Naive thymus-derived CD4-positive, alpha-beta T cell (primary cell): ENCODE measurements around the gene WDR33. TPM values are rescaled to one million over a fixed set of nuclear protein-coding genes. Genes with fewer than 3 reads are reported as not detected.

Source experiments
- ATAC-seq: fragments of 150-1000 bp; cut with Tn5 transposase; 2 replicates; pipeline ENCODE4 v1.10.0; 2021; ENCODE audit warnings: mild to moderate bottlenecking, moderate library complexity
- CTCF ChIA-PET: fragments of 350-600 bp; sonication (Branson Sonifier 250); formaldehyde crosslinking; loops from one replicate; lab custom pipeline; 2021; ENCODE audit warnings: antibody characterized with exemption; lab: Charles Lee
- POLR2A ChIA-PET: fragments of 350-600 bp; sonication (Branson Sonifier 250); formaldehyde crosslinking; loops from one replicate; lab custom pipeline; 2021; ENCODE audit warnings: antibody characterized with exemption, inconsistent platforms; lab: Charles Lee
- DNase-seq, 9 donors: peaks; one replicate each; pipeline versions ENCODE4 v3.0.0 to v3.0.0-alpha.2; 2020 to 2022; ENCODE audit warnings: mixed read lengths in 1 of 9
- H3K27ac ChIP-seq: one replicate; pipeline ENCODE4 v1.7.0; 2013; ENCODE audit warnings: mild to moderate bottlenecking, low read depth, low read length, moderate library complexity
- H3K27me3 ChIP-seq, 2 donors: one replicate each; pipeline ENCODE4 v1.7.0; 2013; ENCODE audit warnings: low read length in 2 of 2, mild to moderate bottlenecking in 2 of 2, moderate library complexity in 2 of 2; ENCODE audit not compliant: control insufficient read depth in 2 of 2, insufficient read depth in 2 of 2
- H3K36me3 ChIP-seq, 3 experiments: 1 replicate in 2 of 3; 2 replicates in 1 of 3; pipeline ENCODE4 v1.7.0; 2013; ENCODE audit warnings: low read length in 3 of 3, mild to moderate bottlenecking in 3 of 3, moderate library complexity in 1 of 3; ENCODE audit not compliant: insufficient read depth in 3 of 3, control insufficient read depth in 2 of 3
- H3K4me1 ChIP-seq, 2 donors: one replicate each; pipeline ENCODE4 v1.7.0; 2013; ENCODE audit warnings: low read length in 2 of 2, mild to moderate bottlenecking in 2 of 2, moderate library complexity in 1 of 2; ENCODE audit not compliant: control insufficient read depth in 2 of 2, insufficient read depth in 2 of 2
- H3K4me3 ChIP-seq: 2 replicates; pipeline ENCODE4 v1.7.0; 2013; ENCODE audit warnings: mild to moderate bottlenecking, low read length
- H3K9me3 ChIP-seq, 3 experiments: 1 replicate in 2 of 3; 2 replicates in 1 of 3; pipeline ENCODE4 v1.7.0; 2013; ENCODE audit warnings: low read length in 3 of 3; ENCODE audit not compliant: control insufficient read depth in 2 of 3
- H3K27ac Mint-ChIP-seq, 9 donors: one replicate each; pipeline ENCODE4 v1.8.0; 2020 to 2022; ENCODE audit warnings: mixed read lengths in 9 of 9, mild to moderate bottlenecking in 8 of 9, moderate library complexity in 5 of 9, inconsistent platforms in 2 of 9
- H3K27me3 Mint-ChIP-seq, 5 donors: one replicate each; pipeline ENCODE4 v1.8.0; 2021 to 2022; ENCODE audit warnings: mixed read lengths in 5 of 5, mild to moderate bottlenecking in 1 of 5
- H3K36me3 Mint-ChIP-seq, 5 donors: one replicate each; pipeline ENCODE4 v1.8.0; 2020 to 2022; ENCODE audit warnings: mixed read lengths in 5 of 5, mild to moderate bottlenecking in 3 of 5, inconsistent platforms in 1 of 5
- H3K4me1 Mint-ChIP-seq, 7 donors: one replicate each; pipeline ENCODE4 v1.8.0; 2020 to 2022; ENCODE audit warnings: mixed read lengths in 7 of 7, mild to moderate bottlenecking in 3 of 7, inconsistent platforms in 1 of 7
- H3K4me3 Mint-ChIP-seq, 10 donors: one replicate each; pipeline ENCODE4 v1.8.0; 2020 to 2022; ENCODE audit warnings: mild to moderate bottlenecking in 10 of 10, mixed read lengths in 10 of 10, moderate library complexity in 6 of 10, inconsistent platforms in 2 of 10
- H3K9me3 Mint-ChIP-seq, 11 donors: one replicate each; pipeline ENCODE4 v1.8.0; 2020 to 2022; ENCODE audit warnings: mixed read lengths in 11 of 11, mild to moderate bottlenecking in 4 of 11, inconsistent platforms in 1 of 11, moderate library complexity in 1 of 11
- intact Hi-C, 2 donors: fragments of 100-400 bp; cut with micrococcal nuclease; formaldehyde crosslinking; loops; one replicate each; pipeline ENCODE4 v1.15.1; 2023
- polyA plus RNA-seq, 2 donors: library from polyadenylated mRNA; unstranded; fragments of 300-500 nt; fragmentation: Illumina TruSeq; gene quantifications; one replicate each; pipeline ENCODE4 v1.2.3, GENCODE V29; 2021
- total RNA-seq, 6 experiments: library from RNA in 5 of 6; stranded (reverse) in 5 of 6; gene quantifications; 1 replicate in 5 of 6; 2 replicates in 1 of 6; pipeline ENCODE4 v1.2.3 and lab custom pipeline; 2021 to 2026

The WDR33 gene
- total and polyA plus RNA-seq, 7 experiments from 2014 or later = 36.7 to 98.7 (median 67.1) TPM

DNA sequence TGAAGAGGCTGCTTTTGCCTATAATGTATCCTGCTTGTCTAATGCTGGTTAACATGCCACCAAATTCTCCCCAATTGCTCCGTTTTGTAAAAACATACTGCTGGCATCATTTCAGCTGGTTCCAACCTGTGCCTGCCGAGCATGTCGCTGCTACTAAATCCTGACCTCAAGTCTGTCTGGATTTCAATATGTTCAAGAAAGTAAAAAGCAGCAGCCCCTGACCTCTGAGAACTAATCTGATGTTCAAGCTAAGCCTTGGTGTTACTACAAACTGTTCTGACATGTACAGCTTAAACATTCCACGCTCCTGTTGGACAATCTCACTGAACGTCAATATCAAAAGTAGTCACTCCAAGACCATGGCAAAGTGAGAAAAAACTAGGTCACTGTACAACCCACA lies 63.4 kb downstream of the WDR33 start:
- Histone ChIP-seq H3K36me3 (peaks cover 0 to 16% (median 3%) of the 10 kb centered on the region in 3 experiments), H3K9me3 (no peaks in the 10 kb centered on the region), H3K4me1 (no peaks in the 10 kb centered on the region), H3K4me3 (no peak overlapping the region), H3K27me3 (no peaks in the 10 kb centered on the region), H3K27ac (no peak overlapping the region)
- peaks cover 0 to 38% (median 15%) of the 10 kb centered on the region in 5 donors for H3K36me3 Mint-ChIP-seq
- peaks cover 0 to 11% (median 3%) of the 10 kb centered on the region in 7 donors for H3K4me1 Mint-ChIP-seq
- H3K9me3 Mint-ChIP-seq = no peaks in the 10 kb centered on the region
- intact Hi-C loops = no loop called here
- ChIA-PET CTCF (no interaction called here), POLR2A (no interaction called here)
- no peak for ATAC-seq
- H3K27me3 Mint-ChIP-seq = no peaks in the 10 kb centered on the region
- DNase-seq = no peak
- no peak overlapping the region for H3K4me3 Mint-ChIP-seq
- H3K27ac Mint-ChIP-seq = peak overlapping the region in 3 of 9 donors; percentile 17 to 73 (median 41)

DNA sequence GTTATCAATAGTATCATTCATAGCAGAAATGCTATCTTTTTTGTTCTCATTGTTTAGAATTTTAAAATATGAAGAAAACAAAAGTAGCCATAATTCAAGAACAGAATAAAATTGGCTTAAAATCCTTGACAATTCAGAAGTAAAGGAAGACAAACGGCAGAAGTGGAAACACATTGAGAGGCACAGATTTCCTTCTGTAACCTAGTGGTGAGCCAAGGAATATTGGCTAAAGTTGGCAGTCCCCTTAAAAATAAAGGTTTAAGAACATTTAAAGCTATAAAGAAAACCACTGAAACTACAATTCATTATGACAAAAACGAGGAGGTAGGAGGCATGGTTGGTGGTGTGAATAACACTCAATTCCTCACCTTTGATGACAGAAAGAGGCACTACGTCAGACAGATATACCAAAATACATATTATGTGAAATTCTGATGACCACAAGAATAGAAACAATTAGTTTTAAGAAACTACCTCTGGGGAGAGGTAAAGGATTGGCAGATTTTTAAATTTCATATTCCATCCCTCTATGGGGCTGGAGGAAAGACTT lies 67.4 kb downstream of the WDR33 start:
- ATAC-seq (no peak), DNase-seq (no peak)
- no peaks in the 10 kb centered on the region for H3K9me3 ChIP-seq
- POLR2A ChIA-PET = no interaction called here
- H3K4me1 Mint-ChIP-seq = peaks cover 7 to 30% (median 10%) of the 10 kb centered on the region in 7 donors
- no peaks in the 10 kb centered on the region for H3K27me3 Mint-ChIP-seq
- H3K27ac ChIP-seq = no peak overlapping the region
- intact Hi-C loops = no loop called here
- H3K9me3 Mint-ChIP-seq = peaks cover 0 to 1% (median 0%) of the 10 kb centered on the region in 11 donors
- H3K27ac Mint-ChIP-seq = peak overlapping the region in 2 of 9 donors; percentile 60 to 72
- no peaks in the 10 kb centered on the region for H3K4me1 ChIP-seq
- CTCF ChIA-PET = no interaction called here
- H3K36me3 ChIP-seq = peaks cover 0 to 7% (median 3%) of the 10 kb centered on the region in 3 experiments
- no peak overlapping the region for H3K4me3 Mint-ChIP-seq
- peaks cover 3 to 50% (median 26%) of the 10 kb centered on the region in 5 donors for H3K36me3 Mint-ChIP-seq
- H3K4me3 ChIP-seq = no peak overlapping the region
- no peaks in the 10 kb centered on the region for H3K27me3 ChIP-seq

DNA sequence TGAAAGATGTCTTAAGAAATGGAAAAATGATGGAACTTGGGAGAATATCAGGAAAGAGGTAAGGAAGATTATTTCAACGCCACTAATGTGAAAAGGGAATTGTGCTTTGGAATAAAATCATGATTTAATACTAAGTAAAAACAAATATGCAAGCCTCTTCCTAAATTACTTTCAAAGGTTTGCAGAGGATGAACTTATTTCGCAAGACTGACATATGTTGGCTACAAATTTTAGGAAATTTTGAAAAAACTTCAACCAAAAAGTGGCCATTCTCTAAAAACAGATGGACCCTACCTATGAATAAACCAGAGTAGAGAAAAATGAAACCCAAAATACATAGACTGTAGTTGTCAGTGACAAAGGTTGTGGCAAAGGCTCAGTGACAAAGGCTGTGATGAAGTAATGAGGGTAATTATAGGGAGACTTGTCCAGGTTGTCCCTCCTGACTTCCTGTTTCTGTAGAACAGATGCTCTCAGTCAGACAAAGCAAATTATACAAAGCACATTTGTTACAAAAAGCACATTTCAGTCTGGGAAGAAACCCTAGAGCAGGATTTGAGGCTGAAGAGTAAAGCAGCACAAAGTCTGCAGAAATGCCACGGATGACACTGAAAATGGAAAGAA lies 70.2 kb downstream of the WDR33 start:
- Histone ChIP-seq H3K4me1 (no peaks in the 10 kb centered on the region), H3K4me3 (no peak overlapping the region), H3K9me3 (no peaks in the 10 kb centered on the region), H3K27me3 (no peaks in the 10 kb centered on the region), H3K36me3 (peaks cover 0 to 7% (median 0%) of the 10 kb centered on the region in 3 experiments), H3K27ac (no peak overlapping the region)
- no peak overlapping the region for H3K4me3 Mint-ChIP-seq
- POLR2A ChIA-PET = no interaction called here
- CTCF ChIA-PET = no interaction called here
- DNase-seq (no peak), ATAC-seq (no peak)
- peaks cover 0 to 1% (median 0%) of the 10 kb centered on the region in 11 donors for H3K9me3 Mint-ChIP-seq
- peaks cover 3 to 57% (median 28%) of the 10 kb centered on the region in 5 donors for H3K36me3 Mint-ChIP-seq
- peak overlapping the region in 3 of 9 donors; percentile 1 to 78 (median 50) for H3K27ac Mint-ChIP-seq
- intact Hi-C loops = no loop called here
- H3K27me3 Mint-ChIP-seq = no peaks in the 10 kb centered on the region
- H3K4me1 Mint-ChIP-seq = peaks cover 7 to 31% (median 21%) of the 10 kb centered on the region in 7 donors

DNA sequence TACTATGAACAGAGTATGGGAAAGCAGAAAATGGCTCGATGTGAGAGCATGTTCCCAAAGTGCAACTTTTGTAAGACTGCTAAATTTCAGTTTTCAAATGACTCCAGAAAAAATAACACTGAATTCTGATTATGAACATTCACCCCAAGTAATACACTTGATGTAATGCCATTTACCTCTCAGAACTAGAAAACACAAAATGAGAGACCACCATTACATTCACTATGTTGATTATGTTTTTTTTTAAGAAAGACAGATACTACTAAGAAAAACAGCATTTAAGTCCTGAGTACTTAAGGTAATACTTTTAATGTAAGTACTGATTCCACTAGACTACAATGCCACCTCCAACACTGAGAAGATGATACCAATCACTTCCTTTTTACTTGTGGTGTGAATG lies 71.2 kb downstream of the WDR33 start:
- Mint-ChIP-seq H3K27ac (no peak overlapping the region), H3K27me3 (no peaks in the 10 kb centered on the region), H3K4me1 (peaks cover 7 to 31% (median 22%) of the 10 kb centered on the region in 7 donors), H3K36me3 (peaks cover 3 to 55% (median 24%) of the 10 kb centered on the region in 5 donors), H3K4me3 (no peak overlapping the region), H3K9me3 (peaks cover 0 to 1% (median 0%) of the 10 kb centered on the region in 11 donors)
- ChIA-PET CTCF (no interaction called here), POLR2A (no interaction called here)
- no peaks in the 10 kb centered on the region for H3K27me3 ChIP-seq
- ATAC-seq (no peak), DNase-seq (no peak)
- intact Hi-C loops = no loop called here
- H3K9me3 ChIP-seq = no peaks in the 10 kb centered on the region
- no peaks in the 10 kb centered on the region for H3K4me1 ChIP-seq
- no peak overlapping the region for H3K27ac ChIP-seq
- peaks cover 0 to 2% (median 0%) of the 10 kb centered on the region in 3 experiments for H3K36me3 ChIP-seq
- H3K4me3 ChIP-seq = no peak overlapping the region

DNA sequence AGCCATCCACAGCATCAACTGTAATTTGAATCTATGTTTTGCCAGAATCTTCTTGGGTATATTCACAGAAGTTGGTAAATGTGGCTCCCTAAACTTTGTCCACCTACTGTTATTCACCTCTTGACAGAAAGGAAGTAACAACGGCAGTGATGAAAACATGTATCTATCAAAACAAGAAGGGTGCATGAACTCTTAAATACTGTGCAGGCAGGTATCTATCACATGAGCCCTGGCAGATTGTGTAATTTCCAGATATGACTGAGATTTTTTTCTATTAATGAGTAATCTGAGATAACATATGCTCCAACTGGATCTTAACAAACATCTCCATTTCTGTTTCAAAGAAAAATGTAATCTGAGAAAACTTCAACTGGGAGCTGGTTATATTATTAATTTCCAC lies 73.1 kb downstream of the WDR33 start:
- POLR2A ChIA-PET = no interaction called here
- Histone ChIP-seq H3K9me3 (no peaks in the 10 kb centered on the region), H3K4me3 (no peak overlapping the region), H3K4me1 (no peaks in the 10 kb centered on the region), H3K27ac (no peak overlapping the region), H3K36me3 (no peaks in the 10 kb centered on the region), H3K27me3 (no peaks in the 10 kb centered on the region)
- Mint-ChIP-seq H3K4me3 (no peak overlapping the region), H3K36me3 (peaks cover 3 to 43% (median 22%) of the 10 kb centered on the region in 5 donors), H3K27me3 (no peaks in the 10 kb centered on the region), H3K4me1 (peaks cover 4 to 27% (median 20%) of the 10 kb centered on the region in 7 donors), H3K27ac (peak overlapping the region in 1 of 9 donors; percentile 8), H3K9me3 (peaks cover 0 to 1% (median 0%) of the 10 kb centered on the region in 11 donors)
- no peak for DNase-seq
- CTCF ChIA-PET = no interaction called here
- intact Hi-C loops = no loop called here
- ATAC-seq = no peak

DNA sequence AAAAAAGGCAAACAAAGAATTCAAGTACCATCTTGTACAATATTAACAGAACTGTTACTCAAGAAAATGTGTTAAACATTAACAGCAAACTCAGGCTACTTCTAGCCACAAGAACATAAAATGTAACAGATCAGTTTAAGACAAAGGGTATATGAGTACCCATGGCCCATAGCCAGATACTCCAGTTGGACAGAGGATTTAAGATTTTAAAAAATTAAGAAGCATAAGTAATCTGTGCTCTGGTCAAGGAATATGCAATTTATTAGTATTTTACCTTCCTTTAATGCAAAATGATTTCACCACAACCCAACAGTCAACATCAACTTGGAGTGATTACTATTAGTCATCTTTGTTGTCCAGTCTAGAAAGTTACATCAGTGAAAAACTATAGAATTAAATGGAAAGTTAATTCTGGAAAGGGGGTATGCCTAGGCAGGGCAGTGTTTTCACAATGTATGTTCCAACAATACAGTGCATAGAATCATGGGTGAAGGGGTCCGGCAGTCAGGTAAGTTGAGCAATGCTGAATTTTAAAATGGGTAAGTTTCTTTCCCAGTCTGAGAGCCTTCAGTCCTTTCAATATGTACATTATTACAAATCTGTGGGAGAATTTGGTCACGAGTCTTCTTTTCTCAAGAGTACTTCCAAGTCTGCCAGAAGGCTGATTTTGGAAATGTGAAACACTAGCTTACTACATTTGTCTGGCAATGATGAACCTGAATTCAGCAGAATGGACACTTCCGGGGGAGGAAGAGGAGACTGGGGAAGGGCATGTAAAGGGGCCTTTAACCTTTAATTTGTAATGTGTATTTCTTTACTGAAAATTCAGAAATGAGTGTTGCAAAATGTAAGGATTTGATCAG lies 75.2 kb downstream of the WDR33 start:
- Mint-ChIP-seq H3K27ac (peak overlapping the region in 2 of 9 donors; percentile 18 to 65), H3K4me3 (no peak overlapping the region), H3K4me1 (peaks cover 4 to 19% (median 15%) of the 10 kb centered on the region in 7 donors), H3K36me3 (peaks cover 0 to 35% (median 15%) of the 10 kb centered on the region in 5 donors), H3K9me3 (no peaks in the 10 kb centered on the region), H3K27me3 (no peaks in the 10 kb centered on the region)
- ChIA-PET CTCF (no interaction called here), POLR2A (no interaction called here)
- DNase-seq (no peak), ATAC-seq (no peak)
- H3K36me3 ChIP-seq = no peaks in the 10 kb centered on the region
- H3K27me3 ChIP-seq = no peaks in the 10 kb centered on the region
- H3K4me1 ChIP-seq = no peaks in the 10 kb centered on the region
- intact Hi-C loops = no loop called here
- no peaks in the 10 kb centered on the region for H3K9me3 ChIP-seq
- no peak overlapping the region for H3K4me3 ChIP-seq
- H3K27ac ChIP-seq = no peak overlapping the region
